ENCODE measurements around the gene AKR1B15.
A peak's percentile ranks its signal among the peaks of the same experiment; 100 is the strongest.

AKR1B15 gene

GRCh38 chr7:134625550-134625949 is 76.6 kb downstream of the AKR1B15 start:
- Histone ChIP-seq H3K9ac (ENCODE audit: low read length) (peak overlapping the region; percentile 30), H3K9me3 (ENCODE audit: control insufficient read depth, low read length) (no peaks in the 10 kb centered on the region), H2BK15ac (ENCODE audit: low read depth, poor library complexity, severe bottlenecking) (no peak overlapping the region), H2AK5ac (ENCODE audit: low read length, severe bottlenecking) (no peak overlapping the region), H4K91ac (ENCODE audit: low read length) (no peak overlapping the region), H2BK5ac (ENCODE audit: low read depth, low read length, poor library complexity, severe bottlenecking) (no peak overlapping the region), H3K79me1 (replicated peaks; ENCODE audit: low read length, poor library complexity, severe bottlenecking) (no peaks in the 10 kb centered on the region), H3K4me2 (ENCODE audit: low read length, poor library complexity, severe bottlenecking) (no peak overlapping the region), H3K23ac (ENCODE audit: low read length in 2 of 2) (no peak overlapping the region), H3K27ac (ENCODE audit: low read length, poor library complexity, severe bottlenecking) (no peak overlapping the region), H3K4me3 (ENCODE audit: insufficient read depth in 1 of 2, low read depth in 1 of 2, low read length in 2 of 2) (no peak overlapping the region), H4K8ac (ENCODE audit: low read length) (no peak overlapping the region), H2BK12ac (ENCODE audit: low read length in 2 of 2) (no peak overlapping the region), H2AFZ (ENCODE audit: low read depth, low read length) (no peak overlapping the region), H3K36me3 (ENCODE audit: control insufficient read depth in 1 of 2, insufficient read depth in 2 of 2, low read depth in 1 of 2, low read length in 2 of 2) (no peaks in the 10 kb centered on the region), H3K4ac (ENCODE audit: low read depth in 1 of 2, low read length in 2 of 2) (no peak overlapping the region), H3K27me3 (ENCODE audit: control insufficient read depth in 1 of 2, insufficient read depth in 1 of 2, low read length in 2 of 2) (no peaks in the 10 kb centered on the region), H3K14ac (ENCODE audit: low read length in 2 of 2) (no peak overlapping the region), H2BK120ac (ENCODE audit: low read depth, low read length) (no peak overlapping the region), H3K4me1 (ENCODE audit: control insufficient read depth, insufficient read depth, low read depth, low read length) (no peaks in the 10 kb centered on the region), H3K18ac (ENCODE audit: low read depth in 1 of 2, low read length in 2 of 2) (no peak overlapping the region)
- no CpG with 5 or more reads among the region's 3 CpGs for WGBS
- peak; percentile 84 for DNase-seq

- no peak overlapping the region for H3K4me3 ChIP-seq (ENCODE audit: insufficient read depth in 1 of 2, low read depth in 1 of 2, low read length in 2 of 2)
- no peak overlapping the region for H4K91ac ChIP-seq (ENCODE audit: low read length)
- H3K4me2 ChIP-seq (ENCODE audit: low read length, poor library complexity, severe bottlenecking) = no peak overlapping the region
- no peak overlapping the region for H3K4ac ChIP-seq (ENCODE audit: low read depth in 1 of 2, low read length in 2 of 2)
- no peaks in the 10 kb centered on the region for H3K9me3 ChIP-seq (ENCODE audit: control insufficient read depth, low read length)
- H2AFZ ChIP-seq (ENCODE audit: low read depth, low read length) = no peak overlapping the region
- no peaks in the 10 kb centered on the region for H3K36me3 ChIP-seq (ENCODE audit: control insufficient read depth in 1 of 2, insufficient read depth in 2 of 2, low read depth in 1 of 2, low read length in 2 of 2)
- 96% methylated on average over 1 of the region's 2 CpGs for WGBS
- no peak overlapping the region for H2BK15ac ChIP-seq (ENCODE audit: low read depth, poor library complexity, severe bottlenecking)
- no peak overlapping the region for H3K23ac ChIP-seq (ENCODE audit: low read length in 2 of 2)
- no peak overlapping the region for H2BK5ac ChIP-seq (ENCODE audit: low read depth, low read length, poor library complexity, severe bottlenecking)
- no peak for DNase-seq
- H2BK120ac ChIP-seq (ENCODE audit: low read depth, low read length) = no peak overlapping the region
- no peak overlapping the region for H3K27ac ChIP-seq (ENCODE audit: low read length, poor library complexity, severe bottlenecking)
- H4K8ac ChIP-seq (ENCODE audit: low read length) = no peak overlapping the region
- H3K79me1 ChIP-seq (replicated peaks; ENCODE audit: low read length, poor library complexity, severe bottlenecking) = no peaks in the 10 kb centered on the region
- no peak overlapping the region for H2BK12ac ChIP-seq (ENCODE audit: low read length in 2 of 2)
- no peak overlapping the region for H3K18ac ChIP-seq (ENCODE audit: low read depth in 1 of 2, low read length in 2 of 2)
- H3K27me3 ChIP-seq (ENCODE audit: control insufficient read depth in 1 of 2, insufficient read depth in 1 of 2, low read length in 2 of 2) = no peaks in the 10 kb centered on the region
- H2AK5ac ChIP-seq (ENCODE audit: low read length, severe bottlenecking) = no peak overlapping the region
- H3K4me1 ChIP-seq (ENCODE audit: control insufficient read depth, insufficient read depth, low read depth, low read length) = no peaks in the 10 kb centered on the region
- no peak overlapping the region for H3K9ac ChIP-seq (ENCODE audit: low read length)
- no peak overlapping the region for H3K14ac ChIP-seq (ENCODE audit: low read length in 2 of 2)
Measured at GRCh38 chr7:134627109-134627774, 78.3 kb downstream of the AKR1B15 start.

- Histone ChIP-seq H4K91ac (ENCODE audit: low read length) (no peak overlapping the region), H3K79me1 (replicated peaks; ENCODE audit: low read length, poor library complexity, severe bottlenecking) (no peaks in the 10 kb centered on the region), H3K9ac (ENCODE audit: low read length) (no peak overlapping the region), H2BK12ac (ENCODE audit: low read length in 2 of 2) (no peak overlapping the region), H3K4me2 (ENCODE audit: low read length, poor library complexity, severe bottlenecking) (no peak overlapping the region), H3K18ac (ENCODE audit: low read depth in 1 of 2, low read length in 2 of 2) (no peak overlapping the region), H3K36me3 (ENCODE audit: control insufficient read depth in 1 of 2, insufficient read depth in 2 of 2, low read depth in 1 of 2, low read length in 2 of 2) (no peaks in the 10 kb centered on the region), H3K27me3 (ENCODE audit: control insufficient read depth in 1 of 2, insufficient read depth in 1 of 2, low read length in 2 of 2) (no peaks in the 10 kb centered on the region), H3K4me1 (ENCODE audit: control insufficient read depth, insufficient read depth, low read depth, low read length) (no peaks in the 10 kb centered on the region), H3K27ac (ENCODE audit: low read length, poor library complexity, severe bottlenecking) (no peak overlapping the region), H3K14ac (ENCODE audit: low read length in 2 of 2) (no peak overlapping the region), H2BK5ac (ENCODE audit: low read depth, low read length, poor library complexity, severe bottlenecking) (no peak overlapping the region), H4K8ac (ENCODE audit: low read length) (no peak overlapping the region), H3K9me3 (ENCODE audit: control insufficient read depth, low read length) (no peaks in the 10 kb centered on the region), H3K4ac (ENCODE audit: low read depth in 1 of 2, low read length in 2 of 2) (no peak overlapping the region), H2BK120ac (ENCODE audit: low read depth, low read length) (no peak overlapping the region), H2AK5ac (ENCODE audit: low read length, severe bottlenecking) (no peak overlapping the region), H3K4me3 (ENCODE audit: insufficient read depth in 1 of 2, low read depth in 1 of 2, low read length in 2 of 2) (no peak overlapping the region), H2AFZ (ENCODE audit: low read depth, low read length) (no peak overlapping the region), H3K23ac (ENCODE audit: low read length in 2 of 2) (no peak overlapping the region), H2BK15ac (ENCODE audit: low read depth, poor library complexity, severe bottlenecking) (no peak overlapping the region)
- no peak for DNase-seq
- no CpG with 5 or more reads among the region's 1 CpG for WGBS
Measured at GRCh38 chr7:134627775-134628153, 78.9 kb downstream of the AKR1B15 start.

- Histone ChIP-seq H3K27ac (ENCODE audit: low read length, poor library complexity, severe bottlenecking) (no peak overlapping the region), H3K36me3 (ENCODE audit: control insufficient read depth in 1 of 2, insufficient read depth in 2 of 2, low read depth in 1 of 2, low read length in 2 of 2) (no peaks in the 10 kb centered on the region), H3K79me1 (replicated peaks; ENCODE audit: low read length, poor library complexity, severe bottlenecking) (no peaks in the 10 kb centered on the region), H3K27me3 (ENCODE audit: control insufficient read depth in 1 of 2, insufficient read depth in 1 of 2, low read length in 2 of 2) (no peaks in the 10 kb centered on the region), H2BK12ac (ENCODE audit: low read length in 2 of 2) (no peak overlapping the region), H3K18ac (ENCODE audit: low read depth in 1 of 2, low read length in 2 of 2) (no peak overlapping the region), H2BK5ac (ENCODE audit: low read depth, low read length, poor library complexity, severe bottlenecking) (no peak overlapping the region), H3K4me3 (ENCODE audit: insufficient read depth in 1 of 2, low read depth in 1 of 2, low read length in 2 of 2) (no peak overlapping the region), H2AK5ac (ENCODE audit: low read length, severe bottlenecking) (no peak overlapping the region), H3K14ac (ENCODE audit: low read length in 2 of 2) (no peak overlapping the region), H3K4me2 (ENCODE audit: low read length, poor library complexity, severe bottlenecking) (no peak overlapping the region), H3K4me1 (ENCODE audit: control insufficient read depth, insufficient read depth, low read depth, low read length) (no peaks in the 10 kb centered on the region), H4K91ac (ENCODE audit: low read length) (no peak overlapping the region), H3K9me3 (ENCODE audit: control insufficient read depth, low read length) (no peaks in the 10 kb centered on the region), H3K23ac (ENCODE audit: low read length in 2 of 2) (no peak overlapping the region), H4K8ac (ENCODE audit: low read length) (no peak overlapping the region), H2BK120ac (ENCODE audit: low read depth, low read length) (no peak overlapping the region), H2AFZ (ENCODE audit: low read depth, low read length) (no peak overlapping the region), H3K4ac (ENCODE audit: low read depth in 1 of 2, low read length in 2 of 2) (no peak overlapping the region), H3K9ac (ENCODE audit: low read length) (no peak overlapping the region), H2BK15ac (ENCODE audit: low read depth, poor library complexity, severe bottlenecking) (no peak overlapping the region)
- no peak for DNase-seq
Measured at GRCh38 chr7:134629445-134629844, 80.5 kb downstream of the AKR1B15 start.
